ENCODE data around the gene CACNA2D4. TPM values are rescaled to one million over a fixed set of nuclear protein-coding genes. Genes with fewer than 3 reads are reported as not detected.

Gene CACNA2D4
- total RNA-seq, 1 donor from 2014 or later: not detected

- TF ChIP-seq, protein P1, sequence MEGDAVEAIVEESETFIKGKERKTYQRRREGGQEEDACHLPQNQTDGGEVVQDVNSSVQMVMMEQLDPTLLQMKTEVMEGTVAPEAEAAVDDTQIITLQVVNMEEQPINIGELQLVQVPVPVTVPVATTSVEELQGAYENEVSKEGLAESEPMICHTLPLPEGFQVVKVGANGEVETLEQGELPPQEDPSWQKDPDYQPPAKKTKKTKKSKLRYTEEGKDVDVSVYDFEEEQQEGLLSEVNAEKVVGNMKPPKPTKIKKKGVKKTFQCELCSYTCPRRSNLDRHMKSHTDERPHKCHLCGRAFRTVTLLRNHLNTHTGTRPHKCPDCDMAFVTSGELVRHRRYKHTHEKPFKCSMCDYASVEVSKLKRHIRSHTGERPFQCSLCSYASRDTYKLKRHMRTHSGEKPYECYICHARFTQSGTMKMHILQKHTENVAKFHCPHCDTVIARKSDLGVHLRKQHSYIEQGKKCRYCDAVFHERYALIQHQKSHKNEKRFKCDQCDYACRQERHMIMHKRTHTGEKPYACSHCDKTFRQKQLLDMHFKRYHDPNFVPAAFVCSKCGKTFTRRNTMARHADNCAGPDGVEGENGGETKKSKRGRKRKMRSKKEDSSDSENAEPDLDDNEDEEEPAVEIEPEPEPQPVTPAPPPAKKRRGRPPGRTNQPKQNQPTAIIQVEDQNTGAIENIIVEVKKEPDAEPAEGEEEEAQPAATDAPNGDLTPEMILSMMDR (IDR thresholded peaks at IDR 0.05; ENCODE audit: partially characterized antibody, unreplicated experiment): no peak
- Mint-ChIP-seq H3K27ac (ENCODE audit: unreplicated experiment) (no peak overlapping the region), H3K27me3 (ENCODE audit: unreplicated experiment) (peaks cover 12% of the 10 kb centered on the region), H3K9me3 (ENCODE audit: unreplicated experiment) (peaks cover 4% of the 10 kb centered on the region), H3K4me1 (ENCODE audit: low read depth, unreplicated experiment) (peaks cover 4% of the 10 kb centered on the region), H3K36me3 (ENCODE audit: unreplicated experiment) (peaks cover 6% of the 10 kb centered on the region), H3K4me3 (ENCODE audit: unreplicated experiment) (no peak overlapping the region)
- no peak for DNase-seq
Observed at GRCh38 chr12:1812650-1813302, 105.7 kb downstream of the CACNA2D4 start.

- Mint-ChIP-seq H3K27ac (ENCODE audit: unreplicated experiment) (no peak overlapping the region), H3K4me3 (ENCODE audit: unreplicated experiment) (no peak overlapping the region), H3K9me3 (ENCODE audit: unreplicated experiment) (peaks cover 4% of the 10 kb centered on the region), H3K4me1 (ENCODE audit: low read depth, unreplicated experiment) (peaks cover 6% of the 10 kb centered on the region), H3K36me3 (ENCODE audit: unreplicated experiment) (peaks cover 6% of the 10 kb centered on the region), H3K27me3 (ENCODE audit: unreplicated experiment) (peaks cover 12% of the 10 kb centered on the region)
- TF ChIP-seq, protein P1 (IDR thresholded peaks at IDR 0.05; ENCODE audit: partially characterized antibody, unreplicated experiment): no peak
- DNase-seq: no peak
Observed at GRCh38 chr12:1811948-1812291, 106.5 kb downstream of the CACNA2D4 start.

DNA sequence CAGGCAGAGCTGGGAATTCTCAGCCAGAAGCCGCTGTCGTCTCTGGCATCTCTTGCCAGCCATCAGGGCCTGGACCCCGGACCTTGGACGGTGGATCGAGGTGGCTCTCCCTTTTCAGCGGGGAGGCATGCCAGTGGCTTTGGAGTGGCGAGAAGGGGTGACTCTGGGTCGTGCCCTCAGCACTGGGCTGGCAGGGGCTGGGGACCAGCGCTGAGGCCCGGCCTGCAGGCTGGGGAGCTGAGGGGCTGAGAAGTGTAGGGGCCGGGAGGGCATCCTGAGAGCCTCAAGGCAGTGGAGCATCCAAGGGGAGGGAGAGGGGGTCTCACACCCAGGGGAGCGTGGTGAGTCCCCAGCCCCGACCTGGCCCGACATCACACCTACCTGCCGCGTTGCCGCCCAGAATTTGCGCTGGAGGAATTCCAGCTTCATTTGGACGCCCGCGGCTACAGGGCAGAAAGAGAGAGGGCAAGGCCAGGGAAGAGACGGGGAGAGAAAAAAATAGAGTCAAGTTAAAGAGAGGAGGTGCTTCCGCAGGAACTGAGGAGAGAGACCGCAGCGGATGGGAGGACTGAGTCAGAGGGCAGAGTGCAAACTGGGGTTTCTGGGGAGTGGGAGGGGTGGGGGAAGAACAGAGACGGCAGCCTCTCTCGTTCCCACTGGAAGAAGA lies 107.0 kb downstream of the CACNA2D4 start:
- Mint-ChIP-seq H3K9me3 (ENCODE audit: unreplicated experiment) (peaks cover 4% of the 10 kb centered on the region), H3K27me3 (ENCODE audit: unreplicated experiment) (peaks cover 12% of the 10 kb centered on the region)

GRCh38 chr12:1810931-1811280 lies 107.5 kb downstream of the CACNA2D4 start:
- peaks cover 4% of the 10 kb centered on the region for H3K4me1 Mint-ChIP-seq (ENCODE audit: low read depth, unreplicated experiment)
- peaks cover 12% of the 10 kb centered on the region for H3K27me3 Mint-ChIP-seq (ENCODE audit: unreplicated experiment)
- no peak overlapping the region for H3K4me3 Mint-ChIP-seq (ENCODE audit: unreplicated experiment)
- peaks cover 6% of the 10 kb centered on the region for H3K36me3 Mint-ChIP-seq (ENCODE audit: unreplicated experiment)
- TF ChIP-seq, protein P1 (IDR thresholded peaks at IDR 0.05; ENCODE audit: partially characterized antibody, unreplicated experiment): no peak
- no peak overlapping the region for H3K27ac Mint-ChIP-seq (ENCODE audit: unreplicated experiment)
- H3K9me3 Mint-ChIP-seq (ENCODE audit: unreplicated experiment): peaks cover 4% of the 10 kb centered on the region
- DNase-seq: no peak

More for the DNA sequence above, 107.0 kb downstream of the CACNA2D4 start:
- H3K27ac Mint-ChIP-seq (ENCODE audit: unreplicated experiment): no peak overlapping the region
- no peak for DNase-seq
- H3K4me1 Mint-ChIP-seq (ENCODE audit: low read depth, unreplicated experiment): peaks cover 6% of the 10 kb centered on the region
- H3K36me3 Mint-ChIP-seq (ENCODE audit: unreplicated experiment): peaks cover 6% of the 10 kb centered on the region
- H3K4me3 Mint-ChIP-seq (ENCODE audit: unreplicated experiment): no peak overlapping the region
- TF ChIP-seq, protein P1 (IDR thresholded peaks at IDR 0.05; ENCODE audit: partially characterized antibody, unreplicated experiment): no peak
